Neural progenitor cell (in vitro differentiated cells): ENCODE data around the gene LMOD2.

Source experiments
- EZH2 ChIP-seq: fragments of 200-600 bp; sonication (generic); IDR thresholded peaks from 2 replicates; pipeline ENCODE4 v1.6.1; 2017; ENCODE audit warnings: antibody characterized with exemption, mild to moderate bottlenecking, moderate library complexity
- EZH2phosphoT487 ChIP-seq: fragments of 200-600 bp; sonication (generic); IDR thresholded peaks from 2 replicates; pipeline ENCODE4 v1.6.1; 2017; ENCODE audit warnings: antibody characterized with exemption
- TF ChIP-seq, protein P1 (sequence below): fragments of 200-600 bp; sonication (generic); IDR thresholded peaks from 2 replicates; pipeline ENCODE4 v1.5.1; 2017; ENCODE audit warnings: antibody characterized with exemption, mild to moderate bottlenecking

DNA sequence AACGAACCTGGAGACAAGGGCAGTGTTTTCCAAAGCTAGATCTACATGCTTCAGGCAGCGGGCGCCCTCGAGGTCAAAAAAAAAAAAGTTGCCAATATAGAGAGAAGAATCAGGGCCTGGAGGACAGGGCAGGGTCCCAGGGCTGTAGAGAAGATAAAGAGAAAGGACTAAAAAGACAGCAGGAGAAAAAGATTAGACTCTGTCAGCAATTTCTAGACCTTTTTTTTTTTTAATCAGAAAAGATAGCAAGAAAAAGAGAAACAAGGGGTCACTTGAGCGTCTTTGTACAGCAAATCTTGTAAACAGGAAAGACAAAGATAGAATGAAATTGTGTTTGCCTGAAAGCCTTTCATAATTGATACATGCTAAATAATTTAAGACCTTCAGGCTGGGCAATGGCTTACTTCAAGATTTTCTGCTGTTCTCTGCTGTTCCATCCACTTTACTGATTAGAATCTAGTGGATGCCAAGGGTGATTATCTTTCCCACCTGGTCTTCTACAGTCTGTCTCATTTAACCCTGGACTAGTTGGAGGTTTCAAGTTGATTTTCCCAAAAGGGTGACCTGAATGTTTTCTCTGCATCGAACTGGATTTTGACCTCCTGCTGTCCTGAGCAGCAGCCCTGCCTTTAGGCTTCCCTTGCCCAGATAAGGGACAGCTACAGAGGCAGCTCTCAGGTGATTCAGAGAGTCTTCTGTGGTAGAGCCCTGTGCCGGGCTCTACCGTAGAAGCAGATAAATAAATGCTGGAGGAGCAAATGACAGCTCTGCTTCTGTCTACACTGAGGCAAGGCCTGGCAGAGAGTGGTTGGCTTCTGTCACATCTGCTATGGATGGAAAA, 5.1 kb downstream of the LMOD2 start:
- TF ChIP-seq, protein P1, sequence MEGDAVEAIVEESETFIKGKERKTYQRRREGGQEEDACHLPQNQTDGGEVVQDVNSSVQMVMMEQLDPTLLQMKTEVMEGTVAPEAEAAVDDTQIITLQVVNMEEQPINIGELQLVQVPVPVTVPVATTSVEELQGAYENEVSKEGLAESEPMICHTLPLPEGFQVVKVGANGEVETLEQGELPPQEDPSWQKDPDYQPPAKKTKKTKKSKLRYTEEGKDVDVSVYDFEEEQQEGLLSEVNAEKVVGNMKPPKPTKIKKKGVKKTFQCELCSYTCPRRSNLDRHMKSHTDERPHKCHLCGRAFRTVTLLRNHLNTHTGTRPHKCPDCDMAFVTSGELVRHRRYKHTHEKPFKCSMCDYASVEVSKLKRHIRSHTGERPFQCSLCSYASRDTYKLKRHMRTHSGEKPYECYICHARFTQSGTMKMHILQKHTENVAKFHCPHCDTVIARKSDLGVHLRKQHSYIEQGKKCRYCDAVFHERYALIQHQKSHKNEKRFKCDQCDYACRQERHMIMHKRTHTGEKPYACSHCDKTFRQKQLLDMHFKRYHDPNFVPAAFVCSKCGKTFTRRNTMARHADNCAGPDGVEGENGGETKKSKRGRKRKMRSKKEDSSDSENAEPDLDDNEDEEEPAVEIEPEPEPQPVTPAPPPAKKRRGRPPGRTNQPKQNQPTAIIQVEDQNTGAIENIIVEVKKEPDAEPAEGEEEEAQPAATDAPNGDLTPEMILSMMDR, result no peak
- TF ChIP-seq EZH2 (no peak), EZH2phosphoT487 (no peak)
